IMR-90 (cell line): ENCODE data around the gene TCOF1. TPM values are rescaled to one million over a fixed set of nuclear protein-coding genes. Genes with fewer than 3 reads are reported as not detected.

Source experiments
- ATAC-seq: fragments of 200-7000 bp; cut with Tn5 transposase; 2 replicates; pipeline ENCODE4 v1.9.1; 2020; ENCODE audit warnings: low read depth, mild to moderate bottlenecking, moderate library complexity
- BruUV-seq: library from RNA; stranded (reverse); fragments of 400-500 nt; replicated peaks from 2 replicates; lab custom pipeline; 2021; lab: Mats Ljungman, UMichigan
- CTCF ChIA-PET: fragments of 300-600 bp; formaldehyde crosslinking; extraction: SDS; loops from one replicate; lab custom pipeline; 2021; ENCODE audit warnings: antibody characterized with exemption; lab: Yijun Ruan, JAX
- POLR2A ChIA-PET: fragments of 300-600 bp; sonication (Branson Sonifier 250); formaldehyde crosslinking; loops from one replicate; lab custom pipeline; 2022; ENCODE audit warnings: antibody characterized with exemption; ENCODE audit not compliant: unreplicated experiment; lab: Charles Lee
- DNase-seq: peaks from one replicate; pipeline ENCODE4 v3.0.0; 2013
- H2AFZ ChIP-seq: replicated peaks from 2 replicates; pipeline ENCODE3; 2013; ENCODE audit warnings: low read length, mild to moderate bottlenecking; ENCODE audit not compliant: poor library complexity
- H2AK5ac ChIP-seq: 2 replicates; pipeline ENCODE4 v1.6.1; 2013; ENCODE audit warnings: low read depth, low read length, inconsistent platforms
- H2AK9ac ChIP-seq: replicated peaks from 2 replicates; pipeline ENCODE3; 2013; ENCODE audit warnings: mild to moderate bottlenecking, low read depth, low read length, moderate library complexity; ENCODE audit not compliant: poor library complexity
- H2BK120ac ChIP-seq: 2 replicates; pipeline ENCODE4 v1.6.1; 2013; ENCODE audit warnings: low read depth, low read length, inconsistent platforms
- H2BK15ac ChIP-seq: 3 replicates; pipeline ENCODE4 v1.6.1; 2013; ENCODE audit warnings: low read depth, low read length, inconsistent platforms
- H2BK20ac ChIP-seq: 2 replicates; pipeline ENCODE4 v1.6.1; 2013; ENCODE audit warnings: low read depth, mild to moderate bottlenecking, inconsistent platforms, low read length, moderate library complexity
- H2BK5ac ChIP-seq: 2 replicates; pipeline ENCODE4 v1.6.1; 2013; ENCODE audit warnings: mild to moderate bottlenecking, low read depth, low read length, inconsistent platforms; ENCODE audit not compliant: poor library complexity, severe bottlenecking
- H3K14ac ChIP-seq: replicated peaks from 2 replicates; pipeline ENCODE4 v1.6.1; 2013; ENCODE audit warnings: low read depth, low read length, inconsistent platforms
- H3K18ac ChIP-seq: 2 replicates; pipeline ENCODE4 v1.6.1; 2013; ENCODE audit warnings: low read depth, low read length, control low read depth
- H3K23ac ChIP-seq: 2 replicates; pipeline ENCODE4 v1.6.1; 2013; ENCODE audit warnings: low read depth, low read length, inconsistent platforms
- H3K27ac ChIP-seq: 2 replicates; pipeline ENCODE4 v1.5.1; 2013; ENCODE audit warnings: mild to moderate bottlenecking, control low read depth, low read length; ENCODE audit not compliant: insufficient read depth
- H3K27me3 ChIP-seq: 2 replicates; pipeline ENCODE4 v1.6.1; 2013; ENCODE audit warnings: low read length; ENCODE audit not compliant: control insufficient read depth, insufficient read depth
- H3K36me3 ChIP-seq: 2 replicates; pipeline ENCODE4 v1.6.1; 2013; ENCODE audit warnings: low read length, mixed read lengths; ENCODE audit not compliant: control insufficient read depth, insufficient read depth
- H3K4ac ChIP-seq: 2 replicates; pipeline ENCODE4 v1.6.1; 2013; ENCODE audit warnings: low read depth, low read length, inconsistent platforms
- H3K4me1 ChIP-seq: 2 replicates; pipeline ENCODE4 v1.6.1; 2013; ENCODE audit warnings: low read length, mixed read lengths; ENCODE audit not compliant: control insufficient read depth, insufficient read depth
- H3K4me2 ChIP-seq: 2 replicates; pipeline ENCODE4 v1.6.1; 2013; ENCODE audit warnings: low read depth, mild to moderate bottlenecking, control low read depth, low read length, moderate library complexity
- H3K4me3 ChIP-seq: 2 replicates; pipeline ENCODE4 v1.5.1; 2013; ENCODE audit warnings: low read depth, mild to moderate bottlenecking, control low read depth, low read length, moderate library complexity; ENCODE audit not compliant: insufficient read depth
- H3K56ac ChIP-seq: 2 replicates; pipeline ENCODE4 v1.6.1; 2013; ENCODE audit warnings: low read length, inconsistent platforms; ENCODE audit not compliant: insufficient read depth; ENCODE audit errors: extremely low read depth
- H3K79me1 ChIP-seq, 2 experiments: 2 replicates each; pipeline ENCODE4 v1.6.1; 2013; ENCODE audit warnings: low read length in 2 of 2, inconsistent platforms in 1 of 2, low read depth in 1 of 2
- H3K9ac ChIP-seq: 2 replicates; pipeline ENCODE4 v1.6.1; 2013; ENCODE audit warnings: low read depth, low read length, control low read depth
- H3K9me1 ChIP-seq: 2 replicates; pipeline ENCODE4 v1.6.1; 2013; ENCODE audit warnings: low read length, inconsistent platforms; ENCODE audit not compliant: insufficient read depth
- H3K9me3 ChIP-seq: 2 replicates; pipeline ENCODE4 v1.6.1; 2013; ENCODE audit warnings: low read length; ENCODE audit not compliant: control insufficient read depth, insufficient read depth
- H4K20me1 ChIP-seq: 2 replicates; pipeline ENCODE4 v1.6.1; 2013; ENCODE audit warnings: low read length, inconsistent platforms; ENCODE audit not compliant: insufficient read depth
- H4K5ac ChIP-seq: 2 replicates; pipeline ENCODE4 v1.6.1; 2013; ENCODE audit warnings: mild to moderate bottlenecking, low read depth, low read length, control low read depth
- H4K8ac ChIP-seq, 2 experiments: 2 replicates each; pipeline ENCODE4 v1.6.1; 2013; ENCODE audit warnings: low read depth in 2 of 2, low read length in 2 of 2, control low read depth in 1 of 2, inconsistent platforms in 1 of 2
- H4K91ac ChIP-seq: 2 replicates; pipeline ENCODE4 v1.6.1; 2013; ENCODE audit warnings: low read depth, low read length, inconsistent platforms; ENCODE audit not compliant: insufficient read depth
- ELK1 ChIP-seq: fragments of 150-350 bp; IDR thresholded peaks from 2 replicates; pipeline ENCODE4 v1.6.1; 2016; ENCODE audit warnings: low read depth, mild to moderate bottlenecking, low read length, moderate library complexity, borderline replicate concordance
- NFE2L2 ChIP-seq: fragments of 150-350 bp; IDR thresholded peaks from 2 replicates; pipeline ENCODE4 v1.6.1; 2016; ENCODE audit warnings: low read depth, mild to moderate bottlenecking, low read length
- RAD21 ChIP-seq: IDR thresholded peaks from 2 replicates; pipeline ENCODE4 v1.6.1; 2012; ENCODE audit warnings: low read length, improper control_type of control experiment
- RCOR1 ChIP-seq: IDR thresholded peaks from 2 replicates; pipeline ENCODE4 v1.6.1; 2012; ENCODE audit warnings: mild to moderate bottlenecking, low read length, improper control_type of control experiment; ENCODE audit not compliant: insufficient replicate concordance
- RFX5 ChIP-seq: IDR thresholded peaks from 2 replicates; pipeline ENCODE4 v1.8.0; 2012; ENCODE audit warnings: low read depth, mild to moderate bottlenecking, low read length, moderate library complexity
- SMC3 ChIP-seq: fragments of 150-350 bp; IDR thresholded peaks from 2 replicates; pipeline ENCODE4 v1.6.1; 2016; ENCODE audit warnings: low read depth, mild to moderate bottlenecking, antibody characterized with exemption, low read length, moderate library complexity
- WGBS, 2 experiments: methylation state at CpG; one replicate each; pipeline versions ENCODE4 v1.1.5 to v1.1.7; 2013; ENCODE audit warnings: missing lambda C conversion rate in 2 of 2; ENCODE audit not compliant: insufficient read length in 1 of 2; ENCODE audit errors: extremely low coverage in 2 of 2; 5-methylcytosine and 5-hydroxymethylcytosine counted together
- dilution Hi-C: fragments of 300-500 bp; cut with HindIII; formaldehyde crosslinking; loops from one replicate; pipeline ENCODE4 v1.14.3; 2018; ENCODE audit warnings: low sequenced_read_pairs; ENCODE audit not compliant: unreplicated experiment
- in situ Hi-C: fragments of 300-500 bp; cut with MboI; formaldehyde crosslinking; loops from 3 replicates; pipeline ENCODE4 v1.14.3; 2019; ENCODE audit warnings: low sequenced_read_pairs, inconsistent platforms, mixed read lengths
- intact Hi-C: fragments of 100-400 bp; cut with micrococcal nuclease; formaldehyde crosslinking; loops from 2 replicates; pipeline ENCODE4 v1.10.0; 2022
- polyA plus RNA-seq, 3 experiments: library from polyadenylated mRNA; depleted of rRNA; stranded (reverse); fragments of >200 nt; gene quantifications; 2 replicates each; pipeline ENCODE4 v1.2.3, GENCODE V29; 2012; ENCODE audit warnings: low replicate concordance in 1 of 3
- total RNA-seq: library from RNA; depleted of rRNA; stranded (reverse); fragments of >200 nt; gene quantifications from 2 replicates; pipeline ENCODE4 v1.2.3, GENCODE V29; 2012
- TF ChIP-seq, protein P1 (sequence below): fragments of 150-350 bp; IDR thresholded peaks from 2 replicates; pipeline ENCODE4 v1.6.1; 2017; ENCODE audit warnings: mild to moderate bottlenecking, antibody characterized with exemption, low read length, low read depth

The TCOF1 gene
- total and polyA plus RNA-seq, 2 of the 4 experiments (the other 2 are of a cell fraction), result 18.2 to 19.7 TPM

GRCh38 chr5:150392680-150393079 is 35.2 kb downstream of the TCOF1 start:
- Histone ChIP-seq H4K5ac (no peak overlapping the region), H3K79me1 (no peaks in the 10 kb centered on the region; a peak in 1 of 4 replicates), H4K91ac (no peak overlapping the region), H2AK9ac (no peak overlapping the region), H3K4me3 (no peak overlapping the region), H2AK5ac (no peak overlapping the region), H4K20me1 (no peaks in the 10 kb centered on the region), H3K27ac (no peak overlapping the region), H2BK20ac (no peak overlapping the region), H2BK120ac (no peak overlapping the region), H3K4me1 (peaks cover 5% of the 10 kb centered on the region), H3K56ac (no peak overlapping the region), H2BK15ac (no peak overlapping the region), H2BK5ac (no peak overlapping the region), H3K9me1 (peaks cover 12% of the 10 kb centered on the region), H2AFZ (no peak overlapping the region), H3K18ac (no peak overlapping the region), H3K23ac (no peak overlapping the region), H3K4ac (no peak overlapping the region), H4K8ac (no peak overlapping the region), H3K4me2 (no peak overlapping the region), H3K36me3 (peaks cover 60% of the 10 kb centered on the region), H3K9ac (no peak overlapping the region), H3K14ac (no peak overlapping the region), H3K9me3 (no peaks in the 10 kb centered on the region), H3K27me3 (no peaks in the 10 kb centered on the region)
- DNase-seq (no peak), ATAC-seq (no peak)
- dilution Hi-C loops (no loop called here), in situ Hi-C loops (no loop called here), intact Hi-C loops (no loop called here)
- no TSS peak for BruUV-seq
- TF ChIP-seq SMC3 (no peak), RFX5 (no peak), NFE2L2 (no peak), RAD21 (no peak), ELK1 (no peak), RCOR1 (no peak)
- TF ChIP-seq, protein P1, sequence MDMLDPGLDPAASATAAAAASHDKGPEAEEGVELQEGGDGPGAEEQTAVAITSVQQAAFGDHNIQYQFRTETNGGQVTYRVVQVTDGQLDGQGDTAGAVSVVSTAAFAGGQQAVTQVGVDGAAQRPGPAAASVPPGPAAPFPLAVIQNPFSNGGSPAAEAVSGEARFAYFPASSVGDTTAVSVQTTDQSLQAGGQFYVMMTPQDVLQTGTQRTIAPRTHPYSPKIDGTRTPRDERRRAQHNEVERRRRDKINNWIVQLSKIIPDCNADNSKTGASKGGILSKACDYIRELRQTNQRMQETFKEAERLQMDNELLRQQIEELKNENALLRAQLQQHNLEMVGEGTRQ, result no peak
- no CpG with 5 or more reads among the region's 7 CpGs for WGBS, 2 experiments
- ChIA-PET CTCF (no interaction called here), POLR2A (no interaction called here)
